ENCODE measurements around the gene COL25A1. TPM values are rescaled to one million over a fixed set of nuclear protein-coding genes. Genes with fewer than 3 reads are reported as not detected.

Gene COL25A1
- polyA plus RNA-seq, 1 experiment = not detected

GRCh38 chr4:108851366-108851765 lies 451.1 kb downstream of the COL25A1 start:
- ChIA-PET POLR2A (no interaction called here), CTCF (no interaction called here)
- Histone ChIP-seq H3K4me3 (ENCODE audit: low read depth, low read length) (no peak overlapping the region), H3K36me3 (ENCODE audit: control insufficient read depth, insufficient read depth, low read length) (no peaks in the 10 kb centered on the region), H3K27me3 (ENCODE audit: control insufficient read depth, insufficient read depth, low read length) (no peaks in the 10 kb centered on the region)
- TF ChIP-seq, protein P1, sequence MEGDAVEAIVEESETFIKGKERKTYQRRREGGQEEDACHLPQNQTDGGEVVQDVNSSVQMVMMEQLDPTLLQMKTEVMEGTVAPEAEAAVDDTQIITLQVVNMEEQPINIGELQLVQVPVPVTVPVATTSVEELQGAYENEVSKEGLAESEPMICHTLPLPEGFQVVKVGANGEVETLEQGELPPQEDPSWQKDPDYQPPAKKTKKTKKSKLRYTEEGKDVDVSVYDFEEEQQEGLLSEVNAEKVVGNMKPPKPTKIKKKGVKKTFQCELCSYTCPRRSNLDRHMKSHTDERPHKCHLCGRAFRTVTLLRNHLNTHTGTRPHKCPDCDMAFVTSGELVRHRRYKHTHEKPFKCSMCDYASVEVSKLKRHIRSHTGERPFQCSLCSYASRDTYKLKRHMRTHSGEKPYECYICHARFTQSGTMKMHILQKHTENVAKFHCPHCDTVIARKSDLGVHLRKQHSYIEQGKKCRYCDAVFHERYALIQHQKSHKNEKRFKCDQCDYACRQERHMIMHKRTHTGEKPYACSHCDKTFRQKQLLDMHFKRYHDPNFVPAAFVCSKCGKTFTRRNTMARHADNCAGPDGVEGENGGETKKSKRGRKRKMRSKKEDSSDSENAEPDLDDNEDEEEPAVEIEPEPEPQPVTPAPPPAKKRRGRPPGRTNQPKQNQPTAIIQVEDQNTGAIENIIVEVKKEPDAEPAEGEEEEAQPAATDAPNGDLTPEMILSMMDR (IDR thresholded peaks at IDR 0.05; ENCODE audit: insufficient read depth, low read depth, low read length) = no peak
- no peak for DNase-seq (ENCODE audit: low read depth)

DNA sequence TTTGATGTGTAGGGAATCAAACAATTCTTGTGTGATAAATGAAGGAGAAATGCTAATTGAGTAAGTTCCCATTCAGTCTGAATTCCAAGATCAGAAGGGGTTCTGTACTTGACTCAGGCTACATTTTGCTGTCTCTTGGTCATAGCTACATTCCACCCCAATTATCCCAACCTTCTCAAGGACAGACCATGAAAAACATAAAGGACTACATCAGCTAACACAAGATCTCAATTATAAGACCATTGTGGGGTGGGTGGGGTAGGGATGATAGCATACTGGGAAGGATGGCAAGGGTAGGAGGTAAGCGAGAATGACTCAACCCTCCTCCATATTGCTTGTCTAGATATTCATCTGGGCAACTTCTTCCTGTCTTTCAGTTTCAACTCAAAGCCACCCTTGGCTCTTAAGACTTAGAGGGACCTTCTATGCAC lies 452.2 kb downstream of the COL25A1 start:
- TF ChIP-seq, protein P1 (IDR thresholded peaks at IDR 0.05; ENCODE audit: insufficient read depth, low read depth, low read length) = no peak
- peak; percentile 4 for DNase-seq (ENCODE audit: low read depth)
- Histone ChIP-seq H3K27me3 (ENCODE audit: control insufficient read depth, insufficient read depth, low read length) (no peaks in the 10 kb centered on the region), H3K4me3 (ENCODE audit: low read depth, low read length) (no peak overlapping the region), H3K36me3 (ENCODE audit: control insufficient read depth, insufficient read depth, low read length) (no peaks in the 10 kb centered on the region)
- CTCF ChIA-PET = no interaction called here
- POLR2A ChIA-PET = no interaction called here

DNA sequence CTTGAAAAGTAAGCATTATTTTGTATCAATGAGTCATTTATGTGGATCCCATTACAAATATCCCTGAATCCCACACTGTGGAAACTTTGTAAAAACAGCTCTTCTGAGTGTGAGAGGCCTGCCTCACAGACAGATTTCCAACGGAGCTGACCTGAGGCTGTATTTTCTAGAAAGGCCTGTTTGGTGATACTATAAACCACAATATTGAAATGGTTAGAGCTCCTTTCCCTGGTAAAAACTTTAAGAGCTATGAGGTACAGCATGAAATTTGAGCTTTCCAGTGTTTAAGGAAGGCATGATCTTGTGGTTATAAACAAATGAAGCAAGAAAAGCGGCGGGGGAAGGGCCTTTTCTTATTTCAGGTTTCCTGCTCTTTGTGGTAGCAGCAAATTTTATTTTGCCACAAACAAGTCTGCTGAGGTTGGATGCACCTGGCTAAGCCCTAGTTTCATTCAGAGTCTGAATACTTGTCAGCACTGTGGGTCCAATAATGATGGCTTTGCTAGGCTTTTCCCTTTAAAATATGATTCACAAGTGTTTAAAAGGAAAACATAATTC lies 452.8 kb downstream of the COL25A1 start:
- Histone ChIP-seq H3K36me3 (ENCODE audit: control insufficient read depth, insufficient read depth, low read length) (no peaks in the 10 kb centered on the region), H3K27me3 (ENCODE audit: control insufficient read depth, insufficient read depth, low read length) (no peaks in the 10 kb centered on the region), H3K4me3 (ENCODE audit: low read depth, low read length) (no peak overlapping the region)
- ChIA-PET POLR2A (interaction anchor here (0.7 to 0.9 kb wide), 2 partner anchors 14 to 35 kb away, joined by 3 to 6 read pairs; no protein-coding TSS in a partner anchor), CTCF (no interaction called here)
- TF ChIP-seq, protein P1 (IDR thresholded peaks at IDR 0.05; ENCODE audit: insufficient read depth, low read depth, low read length) = no peak
- peak; percentile 64 for DNase-seq (ENCODE audit: low read depth)

- ChIA-PET POLR2A (no interaction called here), CTCF (no interaction called here)
- TF ChIP-seq, protein P1 (IDR thresholded peaks at IDR 0.05; ENCODE audit: insufficient read depth, low read depth, low read length) = no peak
- no peak for DNase-seq (ENCODE audit: low read depth)
- Histone ChIP-seq H3K4me3 (ENCODE audit: low read depth, low read length) (no peak overlapping the region), H3K27me3 (ENCODE audit: control insufficient read depth, insufficient read depth, low read length) (no peaks in the 10 kb centered on the region), H3K36me3 (ENCODE audit: control insufficient read depth, insufficient read depth, low read length) (no peaks in the 10 kb centered on the region)
Observed at GRCh38 chr4:108846568-108846967, 455.9 kb downstream of the COL25A1 start.

DNA sequence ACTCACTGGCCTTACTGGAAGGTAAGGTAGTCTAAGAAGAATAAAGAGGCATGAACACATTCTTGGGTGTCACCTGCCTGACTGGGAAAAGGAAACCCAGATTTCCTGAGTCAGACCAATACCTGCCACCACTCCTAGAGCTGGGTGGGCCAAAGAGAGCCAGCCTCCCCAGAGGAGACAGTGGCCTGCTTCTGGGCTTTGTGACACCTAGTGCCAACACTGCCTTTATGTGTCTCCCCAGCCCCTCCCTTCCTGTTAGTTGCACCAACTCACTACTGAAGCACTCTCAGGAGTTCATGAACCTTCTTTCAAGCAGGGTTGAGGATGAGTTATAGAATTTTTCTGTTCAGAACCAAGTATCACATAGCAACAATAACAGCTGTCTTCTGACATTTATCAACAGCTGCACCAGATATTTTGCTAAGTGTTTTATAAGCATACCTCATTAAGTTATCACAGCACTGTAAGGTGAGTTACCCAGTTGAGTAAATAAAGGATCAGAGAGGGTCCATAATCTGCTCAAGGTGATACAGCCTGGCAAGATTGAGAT lies 462.0 kb downstream of the COL25A1 start:
- no peaks in the 10 kb centered on the region for H3K36me3 ChIP-seq (ENCODE audit: control insufficient read depth, insufficient read depth, low read length)
- TF ChIP-seq, protein P1 (IDR thresholded peaks at IDR 0.05; ENCODE audit: insufficient read depth, low read depth, low read length) = no peak
- DNase-seq (ENCODE audit: low read depth) = no peak
- no peak overlapping the region for H3K4me3 ChIP-seq (ENCODE audit: low read depth, low read length)
- ChIA-PET CTCF (no interaction called here), POLR2A (no interaction called here)
- no peaks in the 10 kb centered on the region for H3K27me3 ChIP-seq (ENCODE audit: control insufficient read depth, insufficient read depth, low read length)

Measured in BJ (cell line).